HG02943 (cell line): ENCODE data around the gene GIPR.
"Not testable (repeated sequence)": the region's sequence is repeated elsewhere in the genome, so short reads cannot be mapped to it uniquely, and the experiment has no call there.

ENCODE experiments used
- ATAC-seq: cut with Tn5 transposase; IDR thresholded peaks from one replicate; pipeline ENCODE4 v1.9.1; 2021; ENCODE audit warnings: mild to moderate bottlenecking, low read depth, moderate library complexity; ENCODE audit not compliant: unreplicated experiment

The GIPR gene

GRCh38 chr19:45645631-45646344 is 22.2 kb upstream of the GIPR start:
- ATAC-seq, result no peak

- no peak for ATAC-seq
Measured at GRCh38 chr19:45646345-45646698, 21.7 kb upstream of the GIPR start.

GRCh38 chr19:45650722-45651121 is 17.3 kb upstream of the GIPR start:
- ATAC-seq, result no peak

- ATAC-seq, result no peak
Measured at GRCh38 chr19:45653634-45654033, 14.4 kb upstream of the GIPR start.

- no peak for ATAC-seq
Measured at GRCh38 chr19:45655073-45655472, 12.9 kb upstream of the GIPR start.

GRCh38 chr19:45657520-45658167 is 10.4 kb upstream of the GIPR start:
- ATAC-seq, result no peak

GRCh38 chr19:45659096-45659729 is 8.8 kb upstream of the GIPR start:
- no peak for ATAC-seq

GRCh38 chr19:45660636-45661035 is 7.4 kb upstream of the GIPR start:
- ATAC-seq, result no peak

GRCh38 chr19:45663800-45664199 is 4.2 kb upstream of the GIPR start:
- no peak for ATAC-seq

- ATAC-seq, result no peak
Measured at GRCh38 chr19:45664575-45664974, 3.4 kb upstream of the GIPR start.

- ATAC-seq, result no peak
Measured at GRCh38 chr19:45668342-45668871, 386 bp downstream of the GIPR start.

GRCh38 chr19:45670670-45671453 is 2.8 kb downstream of the GIPR start:
- no peak for ATAC-seq

GRCh38 chr19:45674946-45675345 is 6.9 kb downstream of the GIPR start:
- ATAC-seq, result no peak

GRCh38 chr19:45676851-45677263 is 8.8 kb downstream of the GIPR start:
- no peak for ATAC-seq

GRCh38 chr19:45677351-45678230 is 9.6 kb downstream of the GIPR start:
- ATAC-seq, result no peak

- ATAC-seq, result no peak
Measured at GRCh38 chr19:45681391-45682015, 13.5 kb downstream of the GIPR start.

- no peak for ATAC-seq
Measured at GRCh38 chr19:45682117-45682516, 14.1 kb downstream of the GIPR start.

GRCh38 chr19:45682908-45683307 is 14.9 kb downstream of the GIPR start:
- ATAC-seq, result no peak

GRCh38 chr19:45685045-45685444 is 17.0 kb downstream of the GIPR start:
- ATAC-seq, result not testable (repeated sequence)
